ENCODE measurements around the gene PRR23B.
A peak's percentile ranks its signal among the peaks of the same experiment; 100 is the strongest.

The PRR23B gene

GRCh38 chr3:139020868-139021234 is at the start of gene PRR23B:
TSS of gene PRR23B (minus strand) at chr3:139020926. CDS start at chr3:139020661, 265 bp downstream.
- TF ChIP-seq POLR2A (IDR thresholded peaks at IDR 0.05; ENCODE audit: extremely low read depth, insufficient read length) (no peak), CTCF (IDR thresholded peaks at IDR 0.05; ENCODE audit: low read depth, low read length) (peak; percentile 41), MYC (IDR thresholded peaks at IDR 0.05; ENCODE audit: low read depth, low read length) (no peak), MAX (IDR thresholded peaks at IDR 0.05; ENCODE audit: low read depth, low read length) (no peak)
- no peak within 1 kb of the TSS for H3K4me3 ChIP-seq (ENCODE audit: low read depth, low read length)
- DNase-seq (ENCODE audit: low read depth), result peak; percentile 23

- H3K4me3 ChIP-seq (ENCODE audit: low read depth, low read length), result no peak overlapping the region
- no peak for DNase-seq (ENCODE audit: low read depth)
- TF ChIP-seq MAX (IDR thresholded peaks at IDR 0.05; ENCODE audit: low read depth, low read length), result no peak
- no peak for TF ChIP-seq CTCF (IDR thresholded peaks at IDR 0.05; ENCODE audit: low read depth, low read length)
- no peak for TF ChIP-seq POLR2A (IDR thresholded peaks at IDR 0.05; ENCODE audit: extremely low read depth, insufficient read length)
- TF ChIP-seq MYC (IDR thresholded peaks at IDR 0.05; ENCODE audit: low read depth, low read length), result no peak
Observed at GRCh38 chr3:139062918-139063317, 42.2 kb upstream of the PRR23B start.

GRCh38 chr3:139052802-139053600 is 32.3 kb upstream of the PRR23B start:
- no peak overlapping the region for H3K4me3 ChIP-seq (ENCODE audit: low read depth, low read length)
- TF ChIP-seq CTCF (IDR thresholded peaks at IDR 0.05; ENCODE audit: low read depth, low read length), result no peak
- TF ChIP-seq MAX (IDR thresholded peaks at IDR 0.05; ENCODE audit: low read depth, low read length), result no peak
- no peak for TF ChIP-seq POLR2A (IDR thresholded peaks at IDR 0.05; ENCODE audit: extremely low read depth, insufficient read length)
- no peak for TF ChIP-seq MYC (IDR thresholded peaks at IDR 0.05; ENCODE audit: low read depth, low read length)

GRCh38 chr3:139044366-139045210 is 23.9 kb upstream of the PRR23B start, which contains the start of gene PRR23C:
TSS of gene PRR23C (minus strand) at chr3:139044892. CDS start at chr3:139044620, 272 bp downstream.
- no peak for DNase-seq (ENCODE audit: low read depth)
- TF ChIP-seq POLR2A (IDR thresholded peaks at IDR 0.05; ENCODE audit: extremely low read depth, insufficient read length) (no peak), MYC (IDR thresholded peaks at IDR 0.05; ENCODE audit: low read depth, low read length) (no peak), CTCF (IDR thresholded peaks at IDR 0.05; ENCODE audit: low read depth, low read length) (no peak), MAX (IDR thresholded peaks at IDR 0.05; ENCODE audit: low read depth, low read length) (no peak)
- H3K4me3 ChIP-seq (ENCODE audit: low read depth, low read length), result no peak within 1 kb of the TSS

More at GRCh38 chr3:139052802-139053600, 32.3 kb upstream of the PRR23B start:
- no peak for DNase-seq (ENCODE audit: low read depth)

- no peak for DNase-seq (ENCODE audit: low read depth)
- TF ChIP-seq CTCF (IDR thresholded peaks at IDR 0.05; ENCODE audit: low read depth, low read length) (no peak), MAX (IDR thresholded peaks at IDR 0.05; ENCODE audit: low read depth, low read length) (no peak), POLR2A (IDR thresholded peaks at IDR 0.05; ENCODE audit: extremely low read depth, insufficient read length) (no peak), MYC (IDR thresholded peaks at IDR 0.05; ENCODE audit: low read depth, low read length) (no peak)
- no peak overlapping the region for H3K4me3 ChIP-seq (ENCODE audit: low read depth, low read length)
Observed at GRCh38 chr3:139043554-139044365, 23.0 kb upstream of the PRR23B start.

All from NB4 (cell line).